Measurements from ENCODE around the gene EXD1.

GRCh38 chr15:41269887-41270286, 39.3 kb upstream of the EXD1 start:
- TF ChIP-seq CTCF (conservative IDR thresholded peaks at IDR 0.05) = no peak
- no peak for TF ChIP-seq EZH2 (IDR thresholded peaks at IDR 0.05; ENCODE audit: low read depth)

All from PC-9 (cell line).